HG02870 (cell line): Measurements from ENCODE around the gene SULT4A1.

Source experiments
- ATAC-seq: cut with Tn5 transposase; IDR thresholded peaks from one replicate; pipeline ENCODE4 v1.9.1; 2021; ENCODE audit warnings: mild to moderate bottlenecking, moderate library complexity; ENCODE audit not compliant: unreplicated experiment

Gene SULT4A1

DNA sequence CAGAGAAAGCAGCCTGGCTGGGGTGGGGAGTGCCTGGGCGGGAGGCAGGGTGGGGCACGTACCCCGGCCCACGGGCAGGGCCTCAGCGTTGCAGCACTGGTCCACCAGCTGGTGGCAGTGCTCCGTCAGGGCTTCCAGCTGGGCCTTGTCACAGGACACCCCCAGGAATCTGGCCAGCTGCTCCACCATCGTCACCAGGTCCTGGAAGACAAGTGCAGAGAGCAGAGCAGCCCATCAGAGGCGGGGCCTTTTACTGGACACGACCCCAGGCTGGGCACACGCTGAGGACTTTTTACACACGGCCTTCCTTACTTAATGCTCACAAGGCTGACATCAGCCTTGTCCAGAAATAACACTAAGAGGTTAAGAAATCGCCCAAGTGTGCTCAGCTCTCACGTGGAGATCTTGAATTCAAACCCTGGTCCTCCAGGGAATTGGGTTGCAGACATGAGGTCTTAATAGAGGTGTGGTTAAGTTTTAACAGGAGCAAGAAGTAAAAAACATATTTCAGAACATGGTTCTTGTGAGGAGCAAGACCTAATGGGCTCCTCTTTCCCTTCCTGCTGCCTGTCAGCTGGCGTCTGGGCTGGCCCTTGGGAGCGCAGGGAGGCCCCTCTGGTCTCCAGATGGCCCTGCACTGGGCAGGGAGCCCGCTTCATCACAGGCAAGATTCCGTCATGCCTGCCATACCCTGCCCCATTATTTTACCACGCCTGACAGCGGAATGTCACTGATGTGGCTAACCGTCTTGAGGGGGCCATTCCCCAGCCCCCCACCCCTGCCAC is 33.1 kb downstream of the SULT4A1 start:
- ATAC-seq, result no peak

DNA sequence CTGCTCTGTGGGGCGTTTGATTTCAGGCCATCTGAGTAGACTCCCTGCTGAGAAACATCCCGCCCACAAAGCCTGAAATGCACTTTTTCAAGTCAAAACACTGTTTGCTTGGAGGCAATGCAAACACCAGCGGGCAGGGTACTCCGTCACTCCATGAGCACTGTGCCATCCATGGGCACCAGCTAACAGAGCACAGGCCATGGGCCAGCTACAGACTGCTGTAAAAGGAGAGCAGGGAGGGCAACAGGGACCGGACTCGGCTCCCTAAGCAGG is 33.7 kb downstream of the SULT4A1 start:
- ATAC-seq, result no peak

DNA sequence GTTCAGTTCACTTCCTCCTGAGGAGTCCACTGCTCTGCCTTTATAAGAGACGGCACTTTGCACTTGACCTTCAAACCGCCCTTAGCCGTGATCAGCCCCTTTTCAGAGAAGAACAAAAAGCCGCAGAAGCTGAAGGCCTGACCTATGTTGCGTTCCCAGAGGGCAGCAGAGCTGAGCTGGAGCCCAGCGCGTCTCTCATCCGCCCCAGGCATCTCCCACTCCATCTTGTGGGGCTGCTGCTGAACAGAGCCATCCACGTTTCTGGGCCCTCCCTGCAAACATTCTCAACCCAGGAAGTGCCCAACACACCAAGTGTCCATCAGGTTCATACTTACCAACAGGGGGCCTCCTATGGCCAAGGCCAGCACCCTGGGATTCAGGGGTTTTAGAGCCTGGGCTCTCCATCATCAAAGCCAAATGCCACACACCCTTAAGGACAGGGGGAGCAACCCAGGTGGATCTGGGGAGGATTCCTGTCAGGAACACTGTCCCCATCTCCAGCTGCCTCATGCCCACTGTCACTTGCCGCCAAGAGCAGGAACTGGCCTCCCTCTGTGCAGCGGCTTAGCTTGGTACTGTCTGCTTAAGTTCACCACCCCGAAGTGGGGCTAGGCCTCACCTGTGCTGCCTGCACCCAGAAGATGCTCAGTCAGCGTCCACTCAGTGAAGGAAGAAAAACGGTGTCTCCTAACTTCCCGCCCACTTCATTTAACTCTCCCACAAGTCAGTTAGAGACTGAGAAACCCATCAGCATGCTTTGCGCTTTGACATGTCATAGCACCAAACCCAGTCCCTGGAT is 34.2 kb downstream of the SULT4A1 start:
- no peak for ATAC-seq

DNA sequence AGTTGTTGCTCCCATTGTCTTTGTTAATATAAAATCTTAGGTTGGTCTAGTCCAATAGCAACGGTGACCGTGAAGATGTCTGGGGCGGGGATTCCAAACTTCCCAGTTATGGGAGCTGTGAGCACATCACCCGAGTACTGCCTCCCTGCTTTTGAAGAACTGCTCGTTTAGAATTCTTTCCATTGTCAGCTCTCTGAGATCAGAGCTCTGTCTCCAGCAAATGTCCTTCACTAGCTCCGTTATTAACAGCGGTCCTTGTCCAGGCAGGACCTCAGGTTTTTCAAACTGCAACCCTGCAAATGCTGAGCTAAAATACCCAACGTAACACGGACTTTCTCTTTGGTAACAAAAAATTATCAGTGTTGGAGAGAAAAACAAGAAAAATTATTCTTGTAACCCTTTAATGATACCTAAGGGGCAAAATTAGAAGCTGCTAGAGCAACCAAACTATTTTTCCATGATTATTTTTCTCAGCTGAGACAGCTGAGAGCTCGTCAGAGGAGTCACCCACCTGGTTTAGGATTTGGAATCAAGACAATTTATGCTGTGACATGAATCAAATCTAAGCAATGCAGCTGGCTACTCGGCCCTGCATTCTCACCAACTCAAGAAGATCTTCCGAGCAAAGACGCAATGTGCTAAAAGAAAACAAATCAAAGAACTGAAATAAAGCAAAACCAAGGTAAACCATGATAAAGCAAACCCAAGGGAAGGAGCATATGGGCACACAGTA is 35.1 kb downstream of the SULT4A1 start:
- no peak for ATAC-seq

DNA sequence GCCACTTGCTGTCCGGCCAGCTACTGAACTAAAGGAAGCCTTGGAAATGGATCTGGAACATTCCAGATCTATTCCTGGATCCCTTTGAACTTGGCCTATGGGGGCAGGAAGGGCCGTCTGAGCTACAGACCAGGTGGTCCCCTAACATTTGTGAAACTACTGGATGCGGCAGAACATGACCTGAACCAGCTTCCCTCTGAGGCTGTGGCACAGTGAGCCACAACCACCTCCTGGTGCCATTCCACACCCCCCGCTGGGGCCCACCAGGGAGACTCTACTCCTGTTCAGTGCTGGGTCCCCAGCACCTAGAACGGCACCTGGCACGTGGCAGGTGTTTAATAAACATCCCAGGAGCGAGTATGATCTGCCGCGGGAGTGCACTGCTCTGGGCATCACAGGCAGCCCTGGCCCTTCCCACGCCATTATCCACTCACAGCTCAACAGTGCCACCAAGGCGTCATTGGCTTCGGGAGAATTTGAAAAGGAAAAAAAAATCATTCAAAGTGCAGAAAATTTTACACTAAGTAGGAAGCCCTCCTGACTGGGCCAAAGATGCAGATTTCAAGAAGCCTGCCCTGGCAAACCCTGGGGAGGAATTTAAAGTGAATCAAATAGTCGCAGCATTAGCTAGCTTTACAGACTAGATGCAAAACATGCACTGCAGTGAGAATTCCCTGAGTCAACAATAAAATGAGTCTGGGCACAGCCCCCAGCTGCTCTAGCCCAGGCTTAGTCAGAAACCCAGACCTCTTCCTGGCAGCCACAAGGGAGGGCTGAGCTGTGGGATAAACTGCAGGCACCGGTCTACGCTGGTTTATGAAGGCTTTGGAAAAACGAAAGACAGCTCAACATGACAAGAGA is 35.9 kb downstream of the SULT4A1 start:
- no peak for ATAC-seq

DNA sequence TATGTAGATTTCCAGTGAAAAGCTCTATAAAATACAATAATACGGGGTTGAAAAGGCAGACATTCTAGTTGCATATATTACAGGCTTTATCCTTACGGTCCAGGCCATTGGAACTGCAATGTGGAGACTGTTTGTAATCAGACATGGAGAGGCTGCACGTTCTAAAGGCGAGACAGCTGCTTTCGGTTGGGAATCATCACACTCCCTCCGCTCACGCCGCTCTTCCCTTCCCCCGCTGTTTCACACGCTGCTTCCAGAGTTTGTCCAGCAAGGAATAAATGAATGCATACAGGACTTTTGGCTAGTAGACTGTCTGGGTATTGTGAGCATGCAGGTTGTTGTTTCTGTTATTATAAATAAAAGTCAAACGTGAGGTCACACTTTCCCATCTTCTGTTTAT is 36.7 kb downstream of the SULT4A1 start:
- ATAC-seq, result no peak

DNA sequence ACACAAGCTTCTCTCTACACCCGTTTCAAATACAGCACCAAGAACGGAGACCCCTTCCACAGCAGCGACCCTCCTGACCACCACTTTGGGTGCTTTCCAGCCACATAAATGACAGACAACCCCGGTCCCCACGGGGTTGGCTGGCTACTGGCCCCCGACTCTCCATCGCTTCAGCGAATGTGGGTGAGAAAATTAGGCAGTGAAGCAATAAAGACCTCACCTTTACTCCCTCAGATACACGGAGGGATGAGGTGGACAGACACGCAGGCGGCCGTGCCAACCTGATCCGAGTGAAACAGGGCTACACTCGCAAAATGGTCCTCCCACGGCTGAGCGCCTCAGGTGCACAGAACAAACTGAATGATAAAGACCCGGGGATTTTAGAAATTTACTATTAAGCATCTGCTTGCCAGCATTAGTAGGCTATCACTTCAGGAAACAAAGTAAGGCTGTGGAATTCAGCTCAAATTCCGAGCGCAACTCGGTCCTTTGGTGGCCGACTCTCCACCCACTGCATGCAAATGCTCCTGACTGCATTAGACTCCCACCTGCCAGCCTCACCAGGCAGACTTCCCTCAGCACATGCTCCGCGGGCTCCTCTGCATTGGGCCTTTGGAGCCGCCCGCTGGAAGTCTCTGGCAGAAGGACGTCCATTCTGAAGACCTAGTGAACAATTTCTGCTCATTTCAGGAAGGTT is 37.4 kb downstream of the SULT4A1 start:
- ATAC-seq, result no peak

DNA sequence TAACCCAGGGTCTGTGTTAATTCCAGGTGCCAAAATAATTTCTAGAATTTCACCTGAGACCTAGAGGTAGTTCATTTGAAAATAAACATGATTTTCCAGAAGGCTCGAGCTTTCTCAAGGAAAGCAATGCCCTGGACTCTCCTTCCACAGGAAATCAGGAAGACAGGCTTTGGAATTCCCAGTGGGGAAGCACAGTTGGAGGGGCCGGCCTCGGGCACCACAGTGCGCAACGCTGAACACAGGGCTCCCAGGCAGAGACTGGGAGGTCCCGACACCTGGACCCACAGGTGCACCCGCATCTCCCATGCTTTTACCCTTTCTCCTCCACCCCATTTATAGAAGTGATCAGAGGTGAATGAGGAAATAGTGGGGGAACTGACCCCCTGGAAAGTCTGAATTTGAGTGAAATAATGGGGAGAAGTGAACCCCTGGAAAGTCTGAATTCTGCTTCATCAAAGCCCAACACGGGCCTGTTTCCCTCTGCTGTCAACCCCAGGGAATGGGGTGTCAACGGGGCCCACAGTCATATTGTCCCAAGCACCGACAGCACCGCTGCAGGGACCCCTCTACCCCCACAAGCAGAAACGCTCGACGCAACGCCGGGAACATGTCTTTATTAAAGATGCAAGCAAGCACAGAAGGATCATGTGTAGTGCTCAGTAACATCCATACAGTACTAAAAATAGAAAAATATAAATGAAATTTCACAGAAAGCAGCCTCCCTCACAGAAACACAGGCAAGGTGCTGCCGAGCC is 38.2 kb downstream of the SULT4A1 start:
- no peak for ATAC-seq

DNA sequence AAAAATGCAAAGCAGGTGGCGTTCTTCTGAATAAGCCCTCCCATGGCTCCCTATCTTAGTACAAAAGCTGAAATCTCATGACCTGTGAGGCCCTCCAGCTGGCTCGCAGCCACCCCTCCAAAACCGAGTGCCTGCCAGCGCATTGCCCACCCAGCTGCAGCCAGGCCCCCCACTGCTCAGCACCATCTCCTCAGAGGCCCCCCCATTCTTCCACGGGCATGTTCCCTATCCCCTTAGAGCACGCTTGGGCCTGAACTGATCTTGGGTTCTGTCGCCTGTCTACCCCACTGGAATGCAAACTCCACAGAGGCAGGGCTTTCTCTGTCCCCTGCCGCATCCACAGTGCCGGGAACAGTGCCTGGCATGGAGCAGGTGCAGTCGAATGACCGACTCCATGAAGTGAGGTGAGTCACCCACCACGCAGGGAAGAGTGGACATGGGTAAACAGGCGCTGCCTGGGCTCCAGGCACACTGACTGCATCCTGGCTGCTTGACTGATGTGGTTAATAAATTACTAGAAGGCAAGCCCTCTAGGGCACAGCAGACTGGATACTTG is 38.9 kb downstream of the SULT4A1 start:
- ATAC-seq, result no peak

DNA sequence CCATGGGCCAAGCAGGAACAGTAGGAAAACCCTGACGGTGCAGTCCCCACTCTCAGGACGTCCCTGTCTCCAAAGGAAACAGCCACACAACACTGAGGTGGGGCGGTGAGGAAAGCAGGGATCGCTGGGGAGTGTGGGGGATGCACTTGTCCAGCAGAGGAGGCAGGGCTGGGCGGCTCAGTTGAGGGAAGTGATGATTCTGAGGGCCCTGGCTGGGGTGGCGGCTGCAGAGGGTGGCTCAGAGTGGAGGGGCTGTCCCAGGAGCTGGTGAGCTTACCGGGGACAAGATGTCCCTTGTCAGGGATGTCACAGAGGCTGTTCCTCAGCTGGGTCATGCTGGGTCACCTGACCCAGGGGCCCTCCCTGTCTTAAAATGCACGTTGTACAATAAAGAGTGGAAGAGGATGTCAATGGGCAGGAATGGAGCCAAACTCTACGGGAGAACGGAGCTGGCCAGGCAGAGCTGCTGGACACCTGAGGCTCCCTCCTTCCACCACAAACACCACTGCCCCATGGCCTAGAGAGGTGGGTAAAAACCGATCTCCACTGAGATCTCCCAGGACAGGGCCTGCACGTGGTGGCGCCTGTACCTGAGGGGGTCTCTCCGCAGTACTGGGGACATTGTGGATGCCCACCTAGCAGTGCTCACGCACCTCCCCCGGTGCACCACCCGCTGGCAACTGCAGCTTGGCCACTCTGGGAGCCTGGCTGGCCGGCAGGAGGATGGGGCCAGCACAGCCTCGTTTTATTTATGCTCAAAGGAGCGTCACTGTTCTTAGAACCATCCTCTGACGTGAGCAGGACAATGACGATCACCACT is 40.5 kb downstream of the SULT4A1 start:
- no peak for ATAC-seq

DNA sequence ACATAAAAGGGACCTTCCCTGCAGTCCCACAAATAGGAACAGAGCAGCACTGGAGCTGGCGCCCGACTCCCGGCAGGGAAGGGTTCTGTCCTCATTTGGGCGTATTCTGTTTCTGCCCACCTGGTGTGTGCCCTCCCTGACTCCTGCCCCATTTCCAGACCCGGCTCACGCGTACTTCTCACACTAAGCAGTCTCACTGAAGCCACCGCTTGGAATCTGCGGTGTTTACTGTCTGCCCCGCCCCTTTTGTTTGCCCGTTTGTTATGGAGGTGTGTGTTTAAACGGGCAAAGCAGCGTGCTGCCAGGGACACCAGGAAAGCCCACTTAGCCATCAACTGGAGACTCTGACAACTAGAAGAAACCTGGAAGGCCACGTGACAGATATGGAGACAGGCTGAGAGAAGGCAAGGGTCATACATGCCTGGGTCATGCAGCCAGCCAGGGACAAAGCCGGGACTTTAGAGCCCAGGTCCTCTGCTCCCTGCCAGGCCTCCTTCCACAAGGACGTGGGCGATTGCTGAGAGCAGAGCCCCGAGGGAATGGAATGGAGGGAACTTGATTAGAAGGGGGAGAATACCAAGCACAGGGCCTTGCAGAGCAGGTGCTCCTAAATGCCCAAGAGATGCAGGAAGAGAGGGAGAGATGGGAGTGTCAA is 41.5 kb downstream of the SULT4A1 start:
- no peak for ATAC-seq

DNA sequence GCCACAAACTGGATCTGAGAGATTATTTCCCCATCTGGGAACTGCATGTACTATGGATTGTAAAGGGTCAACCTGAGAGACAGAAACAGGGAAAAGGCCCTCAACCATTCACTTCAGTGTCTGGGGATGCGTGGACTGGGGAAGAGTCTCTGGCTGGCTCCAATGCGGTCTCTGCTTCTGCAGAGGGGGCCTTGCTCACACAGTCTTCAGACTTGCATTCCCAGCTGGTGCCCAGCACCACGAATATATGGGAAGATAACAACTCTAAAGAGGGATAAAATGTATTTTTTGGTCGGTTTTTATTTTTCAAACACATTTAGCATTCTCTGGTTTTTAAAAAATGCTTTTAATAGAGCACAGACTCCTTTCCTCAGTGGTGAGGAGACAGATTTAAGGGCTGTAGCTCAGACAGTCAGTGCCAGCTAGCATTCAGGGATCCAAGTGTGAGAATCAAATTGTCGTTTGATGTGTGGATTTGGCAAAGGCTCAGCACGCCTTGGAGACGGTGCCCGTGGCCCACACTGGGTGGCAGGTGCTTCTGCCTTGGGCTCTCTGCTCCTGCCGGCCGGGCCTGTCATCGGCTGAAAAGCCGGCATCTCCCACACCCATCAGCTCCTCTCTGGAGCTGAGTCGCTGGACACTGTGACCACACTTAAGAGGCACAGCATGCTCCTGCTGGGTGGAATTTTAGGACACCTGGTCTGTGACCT is 42.2 kb downstream of the SULT4A1 start:
- no peak for ATAC-seq

DNA sequence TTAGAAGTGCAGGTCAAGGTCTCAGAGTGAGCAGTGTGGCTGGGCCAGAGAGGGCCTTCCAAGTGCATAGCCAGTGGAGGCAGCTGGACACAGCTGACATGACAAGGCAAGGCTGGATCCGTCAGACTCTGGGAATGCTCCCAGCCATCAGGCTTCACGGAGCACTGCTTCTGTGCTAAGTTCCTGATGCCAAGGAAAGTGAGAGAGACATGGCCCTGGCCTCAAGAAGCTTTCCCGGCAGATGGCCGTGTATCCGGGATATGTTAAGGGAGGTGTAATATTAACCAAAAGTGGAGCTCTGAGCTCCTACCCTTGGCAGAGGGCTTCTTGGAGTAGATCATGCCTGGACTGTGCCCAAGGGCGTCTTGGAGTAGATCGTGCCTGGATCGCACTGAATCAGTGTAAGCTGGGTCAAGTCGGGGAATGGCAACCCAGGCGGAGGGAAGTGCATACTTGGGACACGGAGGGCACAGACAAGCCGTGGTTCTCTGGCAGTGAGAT is 42.8 kb downstream of the SULT4A1 start:
- ATAC-seq, result no peak

DNA sequence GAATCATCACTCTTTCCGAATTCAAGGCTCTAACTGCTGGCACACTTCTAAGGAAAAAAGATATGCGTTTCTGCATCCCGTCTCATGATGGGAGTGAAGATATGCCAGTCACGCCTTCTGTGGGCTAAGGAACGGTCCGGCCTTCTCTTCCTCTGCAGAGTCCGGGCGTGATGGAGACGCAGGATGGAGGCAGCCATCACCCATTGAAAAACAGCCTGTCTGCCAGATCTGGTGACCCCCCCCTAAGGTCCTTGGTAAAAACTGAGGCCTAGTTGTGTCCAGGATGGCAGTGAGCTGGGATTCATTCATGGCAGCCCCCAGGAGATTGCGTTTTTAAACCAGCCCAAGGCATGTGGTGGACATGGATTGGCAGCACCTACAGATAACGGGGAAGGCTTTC is 43.3 kb downstream of the SULT4A1 start:
- no peak for ATAC-seq

DNA sequence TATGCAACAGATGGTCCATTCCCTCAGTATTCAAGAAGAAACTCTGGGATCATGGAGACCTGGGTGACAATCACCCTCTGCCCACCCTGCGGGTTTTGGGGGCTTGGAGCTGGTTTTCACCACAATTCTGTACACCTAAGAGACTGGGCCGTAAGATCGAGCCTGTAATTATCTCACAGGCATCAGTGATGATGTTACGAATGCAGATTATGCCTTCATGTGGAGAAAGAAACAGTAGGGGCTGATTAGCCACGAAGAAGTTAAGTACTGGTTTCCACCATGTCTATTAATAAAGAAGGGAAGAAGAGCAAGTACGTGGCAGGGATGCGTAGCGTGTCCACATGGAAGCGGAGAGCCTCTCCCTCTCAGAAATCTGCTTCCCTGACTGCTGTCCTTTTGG is 44.9 kb downstream of the SULT4A1 start:
- no peak for ATAC-seq

DNA sequence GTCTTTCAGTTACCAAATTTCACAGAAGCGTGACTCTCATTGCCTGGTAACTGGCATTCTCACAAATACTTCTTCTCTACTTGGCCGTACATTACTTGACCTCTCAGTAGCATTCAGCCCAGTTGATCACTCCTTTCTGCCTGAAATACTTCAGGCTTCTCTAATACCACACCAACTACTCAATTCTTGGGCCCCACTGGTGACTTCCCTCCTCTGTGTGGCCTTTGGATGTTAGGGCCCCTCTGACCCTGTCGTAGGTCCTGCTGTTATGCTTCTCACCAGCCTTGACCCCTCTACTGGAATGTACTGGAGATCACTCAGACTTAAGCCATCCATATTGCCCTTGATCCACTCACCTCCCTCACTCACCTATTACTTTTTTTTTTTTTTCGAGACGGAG is 48.0 kb downstream of the SULT4A1 start:
- no peak for ATAC-seq

DNA sequence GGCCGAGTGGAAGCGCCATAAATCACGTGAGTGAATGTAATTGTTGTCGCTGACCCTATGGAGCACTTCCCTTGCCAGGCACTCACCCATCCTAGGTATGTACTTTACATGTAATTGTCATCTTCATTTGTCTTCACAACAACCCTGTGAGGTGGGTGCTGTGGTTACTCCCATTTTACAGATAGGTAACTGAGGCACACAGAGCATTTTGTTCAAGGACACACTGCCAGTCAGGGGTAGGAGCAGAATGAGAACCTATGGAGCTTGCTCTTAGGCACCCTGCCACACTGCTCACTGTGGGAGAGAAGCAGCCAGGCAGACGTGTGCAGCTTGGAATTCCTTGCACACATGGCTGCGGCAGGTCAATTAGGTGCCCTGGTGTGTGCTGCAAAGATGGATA is 49.4 kb downstream of the SULT4A1 start:
- no peak for ATAC-seq
